Choroid plexus epithelial cell (primary cell): ENCODE data around the gene KLRD1.

Experiments
- DNase-seq: peaks from one replicate; pipeline ENCODE4 v3.0.0-alpha.2; 2010; ENCODE audit warnings: low read depth
- H3K4me3 ChIP-seq: 2 replicates; pipeline ENCODE4 v1.5.1; 2011; ENCODE audit warnings: low read depth, mild to moderate bottlenecking, control low read depth, low read length, moderate library complexity
- TF ChIP-seq, protein P1 (sequence below): conservative IDR thresholded peaks from 2 replicates; pipeline ENCODE4 v1.5.1; 2011; ENCODE audit warnings: low read depth, mild to moderate bottlenecking, control low read depth, inconsistent platforms, low read length, moderate library complexity

KLRD1 gene

DNA sequence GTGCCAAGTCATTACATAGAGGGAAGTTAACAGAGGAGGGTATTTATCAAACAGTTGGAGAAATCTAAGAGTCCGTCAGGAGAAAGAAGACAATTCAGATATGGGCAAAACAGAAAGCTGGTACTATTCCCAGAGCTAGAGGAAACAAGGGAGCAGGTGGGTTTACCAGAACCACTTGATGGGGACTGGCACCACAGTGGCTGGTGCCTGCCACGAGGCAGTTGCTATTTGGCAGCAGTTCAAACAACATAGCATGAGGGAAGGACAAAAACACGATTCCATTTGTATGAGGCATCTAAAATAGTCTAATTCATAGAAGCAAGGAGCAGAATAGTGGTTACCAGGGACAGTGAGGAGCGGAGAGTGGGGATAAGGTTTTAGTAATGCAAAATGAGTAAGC, 24.6 kb upstream of the KLRD1 start:
- DNase-seq, result no peak
- no peak overlapping the region for H3K4me3 ChIP-seq
- TF ChIP-seq, protein P1, sequence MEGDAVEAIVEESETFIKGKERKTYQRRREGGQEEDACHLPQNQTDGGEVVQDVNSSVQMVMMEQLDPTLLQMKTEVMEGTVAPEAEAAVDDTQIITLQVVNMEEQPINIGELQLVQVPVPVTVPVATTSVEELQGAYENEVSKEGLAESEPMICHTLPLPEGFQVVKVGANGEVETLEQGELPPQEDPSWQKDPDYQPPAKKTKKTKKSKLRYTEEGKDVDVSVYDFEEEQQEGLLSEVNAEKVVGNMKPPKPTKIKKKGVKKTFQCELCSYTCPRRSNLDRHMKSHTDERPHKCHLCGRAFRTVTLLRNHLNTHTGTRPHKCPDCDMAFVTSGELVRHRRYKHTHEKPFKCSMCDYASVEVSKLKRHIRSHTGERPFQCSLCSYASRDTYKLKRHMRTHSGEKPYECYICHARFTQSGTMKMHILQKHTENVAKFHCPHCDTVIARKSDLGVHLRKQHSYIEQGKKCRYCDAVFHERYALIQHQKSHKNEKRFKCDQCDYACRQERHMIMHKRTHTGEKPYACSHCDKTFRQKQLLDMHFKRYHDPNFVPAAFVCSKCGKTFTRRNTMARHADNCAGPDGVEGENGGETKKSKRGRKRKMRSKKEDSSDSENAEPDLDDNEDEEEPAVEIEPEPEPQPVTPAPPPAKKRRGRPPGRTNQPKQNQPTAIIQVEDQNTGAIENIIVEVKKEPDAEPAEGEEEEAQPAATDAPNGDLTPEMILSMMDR, result no peak

DNA sequence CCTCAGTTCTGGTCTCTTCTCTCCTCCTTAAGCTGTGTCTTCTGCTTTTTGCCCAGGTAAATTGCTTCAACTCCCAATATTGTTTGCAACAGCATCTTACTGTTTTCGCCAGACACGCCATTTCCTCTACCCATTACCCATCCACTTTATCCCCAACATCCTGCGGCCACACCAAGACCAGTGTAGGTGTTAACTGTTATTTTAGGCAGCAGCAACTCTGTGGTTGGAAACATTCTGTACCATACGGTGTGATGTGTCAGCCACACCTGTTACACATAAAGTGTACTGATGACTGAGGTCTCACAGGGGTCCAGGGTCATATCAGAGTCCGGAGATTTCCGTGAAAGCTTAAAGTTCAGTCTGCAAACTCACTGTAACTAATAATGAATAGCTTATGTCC, 21.8 kb upstream of the KLRD1 start:
- TF ChIP-seq, protein P1, result no peak
- H3K4me3 ChIP-seq, result no peak overlapping the region
- no peak for DNase-seq

DNA sequence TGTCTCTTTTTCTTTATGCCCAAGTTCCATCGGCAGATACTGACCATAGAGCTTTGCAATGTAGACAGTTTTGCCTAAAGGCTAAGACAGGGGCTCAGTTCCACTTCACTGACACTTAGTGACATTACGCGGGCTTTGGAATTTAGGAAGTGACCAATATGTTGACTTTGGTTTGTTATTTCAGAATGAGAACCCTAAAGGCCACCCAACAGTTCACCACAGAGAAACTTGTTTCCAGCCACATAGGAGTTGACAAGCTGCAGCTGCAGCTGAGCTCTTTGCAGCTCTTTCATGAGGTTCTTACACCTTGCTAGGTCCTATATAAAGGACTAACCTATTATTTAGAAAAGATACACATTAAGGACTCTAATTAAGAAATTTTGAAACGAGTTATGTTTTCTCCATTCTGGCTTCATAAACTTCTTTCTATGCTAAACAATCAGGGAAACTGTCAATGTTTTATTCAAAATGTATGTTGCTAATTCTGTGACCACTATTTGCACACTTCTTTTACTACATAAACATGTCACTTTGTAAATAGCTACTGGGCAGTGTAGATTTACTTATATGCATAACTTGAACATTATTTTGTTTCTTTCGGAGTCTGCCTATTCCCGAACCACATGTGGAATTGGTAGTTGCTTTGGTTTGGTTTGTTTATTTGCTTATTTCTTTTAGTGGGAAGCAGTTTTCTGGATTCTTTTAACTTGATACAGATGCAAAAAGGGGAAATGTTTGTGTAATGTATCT, 18.5 kb upstream of the KLRD1 start:
- DNase-seq, result no peak
- no peak overlapping the region for H3K4me3 ChIP-seq
- TF ChIP-seq, protein P1, result no peak

DNA sequence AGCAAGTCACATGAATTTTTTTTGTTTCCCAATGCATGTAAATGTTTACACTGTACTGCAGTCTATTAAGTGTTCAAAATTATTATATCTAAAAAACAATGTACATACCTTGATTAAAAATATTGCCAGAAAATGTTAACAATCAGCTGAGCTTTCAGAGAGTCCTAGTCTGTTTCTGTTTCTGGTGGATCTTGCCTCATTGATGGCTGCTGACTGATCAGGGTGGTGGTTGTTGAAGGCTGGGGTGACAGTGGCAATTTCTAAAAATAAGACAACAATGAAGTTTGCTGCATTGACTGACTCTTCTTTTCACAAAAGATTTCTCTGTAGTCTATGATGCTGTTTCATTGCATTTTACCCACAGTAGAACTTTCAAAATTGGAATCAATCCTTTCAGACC, 16.6 kb upstream of the KLRD1 start:
- DNase-seq, result no peak
- TF ChIP-seq, protein P1, result no peak
- H3K4me3 ChIP-seq, result no peak overlapping the region

DNA sequence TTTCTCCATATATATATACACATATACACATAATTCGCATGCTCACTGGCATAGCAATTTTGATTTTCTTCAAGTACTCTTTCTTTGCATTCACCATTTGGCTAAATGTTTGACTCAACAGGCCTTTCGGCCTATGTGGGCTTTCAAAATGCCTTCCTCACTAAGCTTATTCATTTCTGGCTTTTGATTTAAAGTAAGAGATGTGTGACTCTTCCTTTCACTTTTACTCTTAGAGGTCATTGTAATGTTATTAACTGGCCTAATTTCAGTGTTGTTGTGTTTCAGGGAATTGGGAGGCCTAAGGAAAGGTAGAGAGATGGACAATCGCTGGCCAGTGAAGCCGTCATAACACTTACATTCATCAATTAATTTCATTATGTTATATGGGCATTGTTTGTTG, 14.5 kb upstream of the KLRD1 start:
- no peak overlapping the region for H3K4me3 ChIP-seq
- no peak for DNase-seq
- TF ChIP-seq, protein P1, result no peak

DNA sequence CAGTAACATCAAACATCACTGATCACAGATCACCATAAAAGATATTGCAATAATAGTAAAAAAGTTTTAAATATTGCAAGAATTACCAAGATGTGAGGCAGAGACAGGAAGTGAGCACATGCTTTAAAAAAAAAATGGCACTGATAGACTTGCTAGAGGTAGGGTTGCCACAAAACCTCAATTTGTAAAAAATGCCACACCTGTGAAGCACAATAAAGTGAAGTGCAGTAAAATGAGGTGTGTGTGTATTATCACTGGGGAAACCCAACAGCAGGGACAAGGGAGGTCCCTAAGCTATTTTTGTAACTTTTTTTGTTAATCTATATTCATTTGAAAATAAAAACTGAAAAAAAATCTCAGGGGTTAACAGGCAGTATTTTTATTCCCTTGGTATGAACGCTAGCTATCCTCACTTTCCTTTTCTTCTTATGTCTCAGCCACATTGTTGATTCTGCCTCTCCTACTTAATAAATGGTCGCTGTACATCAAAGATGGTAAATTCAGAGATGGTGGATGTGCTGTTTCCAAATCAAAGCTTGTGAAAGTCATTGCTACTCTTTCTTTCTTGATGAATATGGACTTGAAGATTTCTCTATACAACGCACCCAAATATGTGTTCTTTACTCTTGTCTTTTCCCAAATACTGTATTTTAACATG, 14.0 kb upstream of the KLRD1 start:
- H3K4me3 ChIP-seq, result no peak overlapping the region
- TF ChIP-seq, protein P1, result no peak
- no peak for DNase-seq

DNA sequence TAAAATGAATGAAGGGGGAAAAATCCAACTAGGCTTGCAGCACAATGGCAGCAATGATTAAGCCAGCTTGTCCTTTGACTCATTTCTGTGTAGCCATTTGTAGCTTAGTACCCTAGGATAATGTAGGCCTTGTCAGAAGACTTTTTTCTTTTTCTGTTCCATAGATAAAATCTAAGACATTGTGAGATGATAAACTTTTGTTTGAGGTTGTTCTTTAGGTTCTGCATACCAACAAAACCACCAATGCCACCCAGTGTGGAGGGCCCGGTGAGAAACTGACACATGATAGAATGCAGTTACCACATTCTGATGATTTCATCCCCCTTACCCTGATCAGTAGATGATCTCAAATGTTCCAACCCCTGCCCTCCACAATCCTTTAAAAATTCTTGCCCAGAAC, 6.6 kb upstream of the KLRD1 start:
- DNase-seq, result peak; percentile 59
- H3K4me3 ChIP-seq, result no peak overlapping the region
- TF ChIP-seq, protein P1, result no peak
